Hepatocyte (in vitro differentiated cells): Measurements from ENCODE around the gene HMX3. TPM values are rescaled to one million over a fixed set of nuclear protein-coding genes. Genes with fewer than 3 reads are reported as not detected.

ENCODE experiments used
- DNase-seq: peaks from one replicate; pipeline ENCODE4 v3.0.0-alpha.2; 2016; ENCODE audit warnings: low spot score
- H2AFZ ChIP-seq: fragments of 200-600 bp; sonication (generic); 2 replicates; pipeline ENCODE4 v1.6.0; 2016; ENCODE audit warnings: antibody characterized with exemption, mild to moderate bottlenecking
- H3K27ac ChIP-seq: fragments of 200-600 bp; sonication (generic); 2 replicates; pipeline ENCODE4 v1.5.1; 2016; ENCODE audit warnings: mild to moderate bottlenecking
- H3K27me3 ChIP-seq: fragments of 200-600 bp; sonication (generic); 2 replicates; pipeline ENCODE4 v1.6.1; 2016
- H3K36me3 ChIP-seq: fragments of 200-600 bp; sonication (generic); replicated peaks from 2 replicates; pipeline ENCODE4 v1.5.1; 2016; ENCODE audit warnings: low read depth; ENCODE audit not compliant: insufficient read depth
- H3K4me1 ChIP-seq: fragments of 200-600 bp; sonication (generic); 2 replicates; pipeline ENCODE4 v1.5.1; 2016; ENCODE audit warnings: mild to moderate bottlenecking, moderate library complexity; ENCODE audit not compliant: insufficient read depth
- H3K4me2 ChIP-seq: fragments of 200-600 bp; sonication (generic); 2 replicates; pipeline ENCODE4 v1.6.0; 2016
- H3K4me3 ChIP-seq: fragments of 200-600 bp; sonication (generic); 2 replicates; pipeline ENCODE4 v1.5.1; 2016; ENCODE audit warnings: mild to moderate bottlenecking
- H3K79me2 ChIP-seq: fragments of 200-600 bp; sonication (generic); 2 replicates; pipeline ENCODE4 v1.6.0; 2017; ENCODE audit warnings: mild to moderate bottlenecking
- H3K9me2 ChIP-seq: fragments of 200-600 bp; sonication (generic); replicated peaks from 2 replicates; pipeline ENCODE4 v1.6.0; 2017; ENCODE audit warnings: mild to moderate bottlenecking; ENCODE audit not compliant: insufficient read depth
- H3K9me3 ChIP-seq: fragments of 200-600 bp; sonication (generic); 2 replicates; pipeline ENCODE4 v1.5.1; 2016; ENCODE audit warnings: low read depth, mild to moderate bottlenecking
- H4K20me1 ChIP-seq: fragments of 200-600 bp; sonication (generic); 2 replicates; pipeline ENCODE4 v1.6.0; 2016; ENCODE audit warnings: mild to moderate bottlenecking; ENCODE audit not compliant: insufficient read depth, poor library complexity, severe bottlenecking
- EZH2 ChIP-seq: fragments of 200-600 bp; sonication (generic); IDR thresholded peaks from 2 replicates; pipeline ENCODE4 v1.6.1; 2016; ENCODE audit warnings: antibody characterized with exemption, mild to moderate bottlenecking, borderline replicate concordance
- EZH2phosphoT487 ChIP-seq: fragments of 200-600 bp; sonication (generic); IDR thresholded peaks from one replicate; pipeline ENCODE4 v1.6.1; 2018; ENCODE audit warnings: antibody characterized with exemption, mild to moderate bottlenecking, low read depth, moderate library complexity; ENCODE audit not compliant: unreplicated experiment, severe bottlenecking
- WGBS: methylation state at CpG from one replicate; pipeline ENCODE4 v1.1.6; 2016; ENCODE audit warnings: low lambda C conversion rate; ENCODE audit errors: missing lambda C conversion rate; 5-methylcytosine and 5-hydroxymethylcytosine counted together
- polyA plus RNA-seq: library from polyadenylated mRNA; unstranded; fragments of >200 nt; fragmentation: Nextera tagmentation; extraction: Ambion mirVana; gene quantifications from 2 replicates; pipeline ENCODE4 v1.2.1, GENCODE V29; 2016
- total RNA-seq: library from RNA; depleted of rRNA; stranded (reverse); fragments of >200 nt; gene quantifications from 2 replicates; pipeline ENCODE4 v1.2.3, GENCODE V29; 2014
- TF ChIP-seq, protein P1 (sequence below): fragments of 200-600 bp; sonication (generic); IDR thresholded peaks from 2 replicates; pipeline ENCODE4 v1.5.1; 2016; ENCODE audit warnings: antibody characterized with exemption, mild to moderate bottlenecking; ENCODE audit not compliant: poor library complexity

Gene HMX3
- total and polyA plus RNA-seq, 2 experiments from 2014 or later = not detected

DNA sequence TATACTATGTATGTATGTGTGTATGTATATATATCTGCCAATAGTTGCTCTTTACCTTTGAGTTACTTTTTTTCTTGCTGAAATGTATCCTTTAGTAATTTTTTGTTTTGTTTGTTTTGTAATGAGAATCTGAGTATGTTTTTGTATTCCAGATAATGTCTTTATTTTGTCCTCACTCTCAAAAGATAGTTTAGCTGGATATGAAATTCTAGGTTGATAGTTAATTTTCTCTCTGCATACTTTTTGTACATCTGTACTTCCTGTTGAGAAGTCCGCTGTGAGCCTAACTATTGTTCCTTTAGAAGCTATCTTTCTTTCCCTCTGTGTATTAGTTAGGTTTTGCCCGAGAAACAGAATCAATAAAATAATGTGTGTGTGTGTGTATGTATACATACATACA, 48.0 kb downstream of the HMX3 start:
- Histone ChIP-seq H3K4me2 (no peak overlapping the region), H3K4me3 (no peak overlapping the region), H3K27me3 (no peaks in the 10 kb centered on the region), H2AFZ (no peak overlapping the region), H3K4me1 (no peaks in the 10 kb centered on the region), H3K9me2 (no peaks in the 10 kb centered on the region), H3K9me3 (no peaks in the 10 kb centered on the region), H3K79me2 (no peaks in the 10 kb centered on the region), H3K36me3 (no peaks in the 10 kb centered on the region), H3K27ac (no peak overlapping the region), H4K20me1 (no peaks in the 10 kb centered on the region)
- TF ChIP-seq, protein P1, sequence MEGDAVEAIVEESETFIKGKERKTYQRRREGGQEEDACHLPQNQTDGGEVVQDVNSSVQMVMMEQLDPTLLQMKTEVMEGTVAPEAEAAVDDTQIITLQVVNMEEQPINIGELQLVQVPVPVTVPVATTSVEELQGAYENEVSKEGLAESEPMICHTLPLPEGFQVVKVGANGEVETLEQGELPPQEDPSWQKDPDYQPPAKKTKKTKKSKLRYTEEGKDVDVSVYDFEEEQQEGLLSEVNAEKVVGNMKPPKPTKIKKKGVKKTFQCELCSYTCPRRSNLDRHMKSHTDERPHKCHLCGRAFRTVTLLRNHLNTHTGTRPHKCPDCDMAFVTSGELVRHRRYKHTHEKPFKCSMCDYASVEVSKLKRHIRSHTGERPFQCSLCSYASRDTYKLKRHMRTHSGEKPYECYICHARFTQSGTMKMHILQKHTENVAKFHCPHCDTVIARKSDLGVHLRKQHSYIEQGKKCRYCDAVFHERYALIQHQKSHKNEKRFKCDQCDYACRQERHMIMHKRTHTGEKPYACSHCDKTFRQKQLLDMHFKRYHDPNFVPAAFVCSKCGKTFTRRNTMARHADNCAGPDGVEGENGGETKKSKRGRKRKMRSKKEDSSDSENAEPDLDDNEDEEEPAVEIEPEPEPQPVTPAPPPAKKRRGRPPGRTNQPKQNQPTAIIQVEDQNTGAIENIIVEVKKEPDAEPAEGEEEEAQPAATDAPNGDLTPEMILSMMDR = no peak
- TF ChIP-seq EZH2 (no peak), EZH2phosphoT487 (no peak)
- DNase-seq = no peak
- 96% methylated on average over 2 of the region's 2 CpGs for WGBS

DNA sequence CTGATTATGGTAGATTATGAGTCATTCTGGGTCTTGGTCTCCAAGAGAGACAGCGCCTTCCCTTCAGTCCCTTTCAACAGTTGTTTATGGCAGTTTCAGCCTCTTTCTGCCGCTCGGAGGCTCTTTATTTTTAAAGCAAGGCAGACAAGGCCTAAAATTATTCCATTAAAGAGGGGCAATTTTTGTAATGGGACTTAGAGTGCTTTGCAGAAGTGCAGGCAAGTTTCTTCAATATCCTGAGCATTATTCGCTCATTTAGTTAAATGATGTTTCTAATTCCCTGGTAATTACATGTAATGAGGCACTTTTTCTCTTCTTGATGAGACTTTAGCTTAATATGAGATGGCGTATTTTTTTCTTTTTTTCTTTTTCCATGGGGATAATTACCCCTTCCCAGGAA, 52.0 kb downstream of the HMX3 start:
- no peak for TF ChIP-seq EZH2
- TF ChIP-seq EZH2phosphoT487 = no peak
- TF ChIP-seq, protein P1 = no peak
- Histone ChIP-seq H3K27ac (no peak overlapping the region), H4K20me1 (no peaks in the 10 kb centered on the region), H3K4me1 (no peaks in the 10 kb centered on the region), H3K79me2 (no peaks in the 10 kb centered on the region), H2AFZ (no peak overlapping the region), H3K4me3 (no peak overlapping the region), H3K27me3 (no peaks in the 10 kb centered on the region), H3K9me3 (no peaks in the 10 kb centered on the region), H3K36me3 (no peaks in the 10 kb centered on the region), H3K9me2 (no peaks in the 10 kb centered on the region), H3K4me2 (no peak overlapping the region)
- no peak for DNase-seq
- WGBS = 94% methylated on average over 5 of the region's 5 CpGs

Other genes with a start within 250 kb of the HMX3 start
- gene FAM24A, start 225.4 kb upstream of the HMX3 start, total RNA-seq = not detected in 2 replicates
- not detected in 2 replicates for gene FAM24A, start 225.4 kb upstream of the HMX3 start, polyA plus RNA-seq
- gene C10orf88, start 181.7 kb upstream of the HMX3 start, total RNA-seq = 9.2 and 10.5 TPM in 2 replicates
- 7.2 and 7.5 TPM in 2 replicates for gene C10orf88, start 181.7 kb upstream of the HMX3 start, polyA plus RNA-seq
- gene PSTK, start 155.6 kb upstream of the HMX3 start, total RNA-seq = 6.3 and 7.6 TPM in 2 replicates
- gene PSTK, start 155.6 kb upstream of the HMX3 start, polyA plus RNA-seq = 7.4 and 10.3 TPM in 2 replicates
- gene IKZF5, start 127.2 kb upstream of the HMX3 start, total RNA-seq = 5.5 and 7.2 TPM in 2 replicates
- 5.9 and 8.5 TPM in 2 replicates for gene IKZF5, start 127.2 kb upstream of the HMX3 start, polyA plus RNA-seq
- gene ACADSB, start 127.0 kb upstream of the HMX3 start, total RNA-seq = 50.6 and 51.3 TPM in 2 replicates
- gene ACADSB, start 127.0 kb upstream of the HMX3 start, polyA plus RNA-seq = 25.3 and 40.6 TPM in 2 replicates
- gene HMX2, start 12.2 kb downstream of the HMX3 start, total RNA-seq = not detected in 2 replicates
- not detected in 2 replicates for gene HMX2, start 12.2 kb downstream of the HMX3 start, polyA plus RNA-seq
- gene BUB3, start 18.4 kb downstream of the HMX3 start, total RNA-seq = 113 and 131 TPM in 2 replicates
- gene BUB3, start 18.4 kb downstream of the HMX3 start, polyA plus RNA-seq = 81.1 and 92.0 TPM in 2 replicates